HFF-Myc (cell line): ENCODE measurements around the gene FOXM1.
A peak's percentile ranks its signal among the peaks of the same experiment; 100 is the strongest.

Experiments
- DNase-seq: peaks from one replicate; pipeline ENCODE4 v3.0.0-alpha.2; 2011; ENCODE audit warnings: low read depth; ENCODE audit errors: extremely low read depth
- H3K4me3 ChIP-seq: replicated peaks from 2 replicates; pipeline ENCODE4 v1.5.1; 2011; ENCODE audit warnings: low read depth, mild to moderate bottlenecking, control low read depth, low read length
- CTCF ChIP-seq: IDR thresholded peaks from 2 replicates; pipeline ENCODE4 v1.5.1; 2012; ENCODE audit warnings: mild to moderate bottlenecking, low read depth, low read length, control low read depth; ENCODE audit errors: missing control alignments

FOXM1 gene

GRCh38 chr12:2893007-2893406 lies 16.0 kb upstream of the FOXM1 start:
- peak overlapping the region; percentile 85 for H3K4me3 ChIP-seq
- no peak for TF ChIP-seq CTCF
- peak; percentile 75 for DNase-seq

GRCh38 chr12:2892246-2892645 lies 15.3 kb upstream of the FOXM1 start:
- TF ChIP-seq CTCF = no peak
- DNase-seq = no peak
- H3K4me3 ChIP-seq = peak overlapping the region; percentile 85

GRCh38 chr12:2891240-2892053 lies 14.5 kb upstream of the FOXM1 start:
- TF ChIP-seq CTCF = no peak
- peak overlapping the region; percentile 85 for H3K4me3 ChIP-seq
- no peak for DNase-seq

- peak within 1 kb of the TSS; percentile 85 for H3K4me3 ChIP-seq
- peak; percentile 82 for DNase-seq
- TF ChIP-seq CTCF = no peak
Observed at GRCh38 chr12:2890388-2891239, 13.6 kb upstream of the FOXM1 start, which contains the start of gene TULP3. TULP3 (plus strand) TSS chr12:2890891; CDS start chr12:2890948, 57 bp downstream.

- DNase-seq = no peak
- H3K4me3 ChIP-seq = peak overlapping the region; percentile 85
- no peak for TF ChIP-seq CTCF
Observed at GRCh38 chr12:2890001-2890387, 13.0 kb upstream of the FOXM1 start.

GRCh38 chr12:2886768-2887450 lies 9.9 kb upstream of the FOXM1 start:
- no peak for DNase-seq
- no peak for TF ChIP-seq CTCF
- H3K4me3 ChIP-seq = no peak overlapping the region
